ENCODE measurements around the gene PITPNM1.

PITPNM1 gene

GRCh38 chr11:67508486-67509121 is 3.4 kb upstream of the PITPNM1 start:
- H3K27me3 ChIP-seq: peaks cover 43% of the 10 kb centered on the region
- TF ChIP-seq, protein P1, sequence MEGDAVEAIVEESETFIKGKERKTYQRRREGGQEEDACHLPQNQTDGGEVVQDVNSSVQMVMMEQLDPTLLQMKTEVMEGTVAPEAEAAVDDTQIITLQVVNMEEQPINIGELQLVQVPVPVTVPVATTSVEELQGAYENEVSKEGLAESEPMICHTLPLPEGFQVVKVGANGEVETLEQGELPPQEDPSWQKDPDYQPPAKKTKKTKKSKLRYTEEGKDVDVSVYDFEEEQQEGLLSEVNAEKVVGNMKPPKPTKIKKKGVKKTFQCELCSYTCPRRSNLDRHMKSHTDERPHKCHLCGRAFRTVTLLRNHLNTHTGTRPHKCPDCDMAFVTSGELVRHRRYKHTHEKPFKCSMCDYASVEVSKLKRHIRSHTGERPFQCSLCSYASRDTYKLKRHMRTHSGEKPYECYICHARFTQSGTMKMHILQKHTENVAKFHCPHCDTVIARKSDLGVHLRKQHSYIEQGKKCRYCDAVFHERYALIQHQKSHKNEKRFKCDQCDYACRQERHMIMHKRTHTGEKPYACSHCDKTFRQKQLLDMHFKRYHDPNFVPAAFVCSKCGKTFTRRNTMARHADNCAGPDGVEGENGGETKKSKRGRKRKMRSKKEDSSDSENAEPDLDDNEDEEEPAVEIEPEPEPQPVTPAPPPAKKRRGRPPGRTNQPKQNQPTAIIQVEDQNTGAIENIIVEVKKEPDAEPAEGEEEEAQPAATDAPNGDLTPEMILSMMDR (IDR thresholded peaks at IDR 0.05): no peak
- H3K9me3 ChIP-seq: no peaks in the 10 kb centered on the region
- H3K4me3 ChIP-seq (ENCODE audit: low read depth in 1 of 2, low read length in 1 of 2): peak overlapping the region; percentile 79 to 100
- peaks cover 39 to 40% of the 10 kb centered on the region in 2 experiments for H3K4me1 ChIP-seq (ENCODE audit: control insufficient read depth in 1 of 2, insufficient read depth in 1 of 2, low read depth in 1 of 2, low read length in 1 of 2)
- H3K36me3 ChIP-seq: no peaks in the 10 kb centered on the region
- H3K27ac ChIP-seq: peak overlapping the region; percentile 92

DNA sequence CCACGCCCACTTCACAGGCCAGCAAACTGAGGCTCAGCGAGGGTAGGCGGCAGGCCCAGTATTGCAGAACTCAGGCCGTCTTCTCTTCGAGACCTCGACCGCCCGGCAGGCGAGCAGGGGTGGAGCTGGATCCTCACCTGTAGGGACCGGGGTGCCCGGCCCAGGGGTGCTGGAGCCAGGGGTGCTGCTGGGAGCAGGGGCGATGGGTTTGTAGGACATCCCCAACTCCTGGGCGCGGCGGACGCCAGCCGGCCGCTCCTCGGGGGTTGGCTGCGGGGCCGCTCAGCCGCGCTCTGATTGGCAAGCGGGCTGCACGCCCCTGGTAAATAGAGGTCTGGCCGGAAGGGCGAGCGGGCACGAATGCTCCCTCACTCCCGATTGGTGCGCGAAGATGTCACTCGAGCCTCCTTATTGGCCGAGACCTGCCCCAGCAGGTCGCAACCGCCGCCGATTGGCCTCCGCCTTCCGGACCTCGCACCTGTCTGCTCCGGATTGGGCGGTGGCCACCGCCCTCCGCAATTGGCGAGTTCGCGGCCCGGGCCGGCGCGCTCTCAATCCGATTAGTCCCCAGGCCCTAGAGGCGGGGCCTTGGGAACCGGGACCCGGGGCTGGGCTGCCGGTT is 2.8 kb upstream of the PITPNM1 start, which contains the start of gene CDK2AP2:
Gene CDK2AP2 (minus strand): TSS at position 299 of the 622 bp plus-strand sequence. CDS start 80 bp downstream, at position 219.
- Histone ChIP-seq H3K4me3 (ENCODE audit: low read depth in 1 of 2, low read length in 1 of 2) (peak within 1 kb of the TSS; percentile 79 to 100), H3K36me3 (peaks cover 2% of the 10 kb centered on the region), H3K9me3 (no peaks in the 10 kb centered on the region), H3K4me1 (ENCODE audit: control insufficient read depth in 1 of 2, insufficient read depth in 1 of 2, low read depth in 1 of 2, low read length in 1 of 2) (peaks cover 46% of the 10 kb centered on the region in 2 experiments), H3K27me3 (peaks cover 40% of the 10 kb centered on the region), H3K27ac (peak within 1 kb of the TSS; percentile 92)
- TF ChIP-seq, protein P1 (IDR thresholded peaks at IDR 0.05): peak; percentile 13

DNA sequence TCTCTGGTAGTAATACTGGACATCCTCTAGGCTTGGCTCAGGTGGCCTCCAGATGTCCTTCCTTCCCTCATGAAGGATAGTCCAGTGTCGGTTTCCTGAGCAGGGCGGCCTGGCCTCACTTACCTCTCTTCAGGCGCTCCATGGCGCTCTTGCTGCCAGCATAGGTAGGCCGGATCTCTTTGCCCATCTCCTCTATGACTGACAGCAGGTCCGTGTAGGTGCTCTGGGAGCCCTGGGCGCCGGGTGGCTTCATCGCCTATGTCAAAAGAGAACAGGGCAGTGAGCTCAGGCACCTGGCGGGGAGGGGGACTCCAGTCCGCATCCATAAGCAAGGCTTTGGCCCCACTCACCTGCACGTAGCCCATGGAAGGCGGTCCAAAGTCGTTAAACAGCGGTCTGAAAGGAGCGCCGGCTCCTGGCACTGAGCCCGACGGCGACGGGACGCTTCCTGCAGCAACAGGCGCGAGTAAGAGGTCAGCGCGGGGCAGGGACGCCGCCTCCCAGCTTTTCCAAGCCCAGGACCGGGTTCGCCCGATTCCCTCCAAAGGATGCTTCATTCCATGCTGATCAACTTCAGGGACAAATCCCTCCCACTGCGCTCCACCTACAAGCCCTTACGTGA is 2.2 kb upstream of the PITPNM1 start:
- Histone ChIP-seq H3K9me3 (no peaks in the 10 kb centered on the region), H3K36me3 (peaks cover 8% of the 10 kb centered on the region), H3K4me1 (ENCODE audit: control insufficient read depth in 1 of 2, insufficient read depth in 1 of 2, low read depth in 1 of 2, low read length in 1 of 2) (peaks cover 46 to 48% of the 10 kb centered on the region in 2 experiments), H3K27me3 (peaks cover 34% of the 10 kb centered on the region), H3K4me3 (ENCODE audit: low read depth in 1 of 2, low read length in 1 of 2) (peak overlapping the region; percentile 79 to 100), H3K27ac (peak overlapping the region; percentile 92)
- TF ChIP-seq, protein P1 (IDR thresholded peaks at IDR 0.05): no peak

GRCh38 chr11:67506426-67507051 is 1.4 kb upstream of the PITPNM1 start:
- no peaks in the 10 kb centered on the region for H3K9me3 ChIP-seq
- H3K27ac ChIP-seq: peak overlapping the region; percentile 92
- peaks cover 16% of the 10 kb centered on the region for H3K36me3 ChIP-seq
- peaks cover 25% of the 10 kb centered on the region for H3K27me3 ChIP-seq
- H3K4me1 ChIP-seq (ENCODE audit: control insufficient read depth in 1 of 2, insufficient read depth in 1 of 2, low read depth in 1 of 2, low read length in 1 of 2): peaks cover 48 to 49% of the 10 kb centered on the region in 2 experiments
- TF ChIP-seq, protein P1 (IDR thresholded peaks at IDR 0.05): no peak
- H3K4me3 ChIP-seq (ENCODE audit: low read depth in 1 of 2, low read length in 1 of 2): peak overlapping the region; percentile 85 to 88

DNA sequence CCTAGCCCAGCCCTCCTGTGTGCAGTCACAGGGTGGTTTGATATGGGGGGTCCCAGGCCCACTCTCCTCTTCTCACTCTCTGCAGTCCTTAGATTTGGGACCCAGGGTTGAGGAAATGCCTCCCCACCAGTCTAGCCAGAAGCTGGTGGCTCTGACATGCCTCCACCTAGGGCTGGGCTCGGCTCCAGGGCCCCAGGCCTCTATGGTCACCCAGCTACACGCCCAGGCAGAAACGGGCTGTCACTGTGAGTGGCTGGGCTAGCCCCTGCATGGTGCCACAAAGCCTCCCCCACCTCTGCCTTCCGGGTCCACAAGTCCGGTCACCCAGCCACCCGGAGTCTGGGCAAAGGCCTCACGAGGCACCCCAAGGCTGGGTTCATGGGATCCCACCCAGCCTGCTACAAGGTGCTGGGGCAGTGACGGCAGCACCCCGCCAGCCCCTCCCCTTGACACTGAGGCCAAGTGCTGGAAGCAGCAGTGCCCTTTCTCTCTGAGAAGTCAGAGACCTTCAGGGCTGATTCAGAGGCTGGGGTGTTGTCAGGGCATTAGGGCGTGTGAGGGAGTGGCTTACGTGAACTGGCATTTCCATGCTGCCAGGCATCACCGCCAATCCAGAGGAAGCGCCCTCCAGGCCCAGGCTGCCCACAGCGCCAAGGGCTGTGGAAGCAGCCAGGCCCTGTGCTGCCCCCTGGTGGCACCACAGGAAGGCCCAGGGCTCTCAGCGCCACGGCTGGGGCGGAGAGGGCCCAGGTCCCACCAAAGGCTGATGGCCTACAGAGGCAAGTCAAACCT is 638 bp upstream of the PITPNM1 start:
- H3K27me3 ChIP-seq: peaks cover 18% of the 10 kb centered on the region
- TF ChIP-seq, protein P1 (IDR thresholded peaks at IDR 0.05): peak; percentile 92
- H3K36me3 ChIP-seq: peaks cover 23% of the 10 kb centered on the region
- H3K4me3 ChIP-seq (ENCODE audit: low read depth in 1 of 2, low read length in 1 of 2): peak overlapping the region; percentile 85 to 88
- H3K4me1 ChIP-seq (ENCODE audit: control insufficient read depth in 1 of 2, insufficient read depth in 1 of 2, low read depth in 1 of 2, low read length in 1 of 2): peaks cover 55 to 56% of the 10 kb centered on the region in 2 experiments
- H3K27ac ChIP-seq: peak overlapping the region; percentile 92
- H3K9me3 ChIP-seq: no peaks in the 10 kb centered on the region

Data from neutrophil (primary cell).